Bronchial epithelial cell (primary cell): Measurements from ENCODE around the gene RNF11. TPM values are rescaled to one million over a fixed set of nuclear protein-coding genes. Genes with fewer than 3 reads are reported as not detected.
A peak's percentile ranks its signal among the peaks of the same experiment; 100 is the strongest.

Source experiments
- DNase-seq: peaks from one replicate; pipeline ENCODE4 v3.0.0-alpha.2; 2010; ENCODE audit warnings: low read depth
- FAIRE-seq: peaks from 2 replicates; lab custom pipeline; 2011; peaks lifted over from hg19 to GRCh38; lab: Jason Lieb, UNC
- H3K27me3 ChIP-seq: 2 replicates; pipeline ENCODE4 v1.5.1; 2011; ENCODE audit warnings: low read length; ENCODE audit not compliant: control insufficient read depth, insufficient read depth
- H3K36me3 ChIP-seq: 2 replicates; pipeline ENCODE4 v1.5.1; 2011; ENCODE audit warnings: low read length; ENCODE audit not compliant: control insufficient read depth, insufficient read depth
- H3K4me3 ChIP-seq: 2 replicates; pipeline ENCODE4 v1.5.1; 2011; ENCODE audit warnings: mild to moderate bottlenecking, low read depth, low read length, control low read depth
- CTCF ChIP-seq: IDR thresholded peaks from 2 replicates; pipeline ENCODE4 v1.5.1; 2011; ENCODE audit warnings: mild to moderate bottlenecking, moderate library complexity, low read length, control low read depth, inconsistent platforms; ENCODE audit not compliant: insufficient read depth, severe bottlenecking
- total RNA-seq: library from RNA; depleted of rRNA; stranded (reverse); fragments of >200 nt; gene quantifications from 2 replicates; pipeline ENCODE4 v1.2.1, GENCODE V29; 2014

Gene RNF11
- total RNA-seq, 1 donor from 2014 or later, result 94.0 TPM

DNA sequence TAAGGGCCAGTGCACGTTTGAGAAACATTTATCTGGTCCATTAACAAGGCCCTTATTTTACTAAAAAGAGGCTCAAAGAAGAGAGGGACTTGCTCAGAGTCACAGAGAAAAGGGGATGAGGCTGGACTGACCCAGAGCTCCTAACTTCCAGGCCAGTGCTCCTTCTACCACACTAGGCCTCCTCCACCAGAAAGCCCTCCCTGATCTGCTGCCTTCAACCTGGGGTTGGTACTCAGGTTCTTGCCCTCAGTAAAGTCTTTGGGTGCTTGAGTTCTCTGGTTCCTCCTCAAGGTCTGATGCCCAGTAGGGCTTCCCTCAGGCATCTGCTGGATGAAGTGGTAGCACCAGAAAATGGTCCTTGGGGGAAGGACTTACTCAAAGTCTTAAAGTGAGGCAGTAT, 68.3 kb downstream of the RNF11 start:
- Histone ChIP-seq H3K27me3 (no peaks in the 10 kb centered on the region), H3K36me3 (no peaks in the 10 kb centered on the region), H3K4me3 (no peak overlapping the region)
- no peak for TF ChIP-seq CTCF
- DNase-seq, result no peak
- no peak for FAIRE-seq

DNA sequence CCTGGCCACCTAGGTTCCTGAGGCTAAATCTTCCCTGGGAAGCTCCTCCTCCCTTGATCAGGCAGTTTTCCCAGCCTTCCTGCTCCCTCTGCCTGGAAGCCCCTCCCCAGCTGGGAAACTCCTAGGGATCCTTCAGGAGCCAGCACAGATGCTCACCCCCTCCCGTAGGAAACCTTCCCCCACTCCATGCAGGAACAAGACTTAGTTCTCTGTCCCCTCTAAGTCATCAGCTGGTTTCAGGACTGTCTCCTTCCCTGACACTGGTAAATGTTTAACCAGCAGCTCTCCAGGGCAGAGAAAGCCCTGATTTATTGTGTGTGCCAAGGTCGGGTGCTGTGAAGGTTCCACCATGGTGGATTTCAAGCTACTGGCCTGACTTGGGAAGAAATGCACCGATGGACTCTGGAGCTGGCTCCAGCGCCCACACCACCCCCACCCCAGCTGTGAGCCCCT, 69.3 kb downstream of the RNF11 start:
- no peak overlapping the region for H3K4me3 ChIP-seq
- H3K27me3 ChIP-seq, result no peaks in the 10 kb centered on the region
- TF ChIP-seq CTCF, result no peak
- FAIRE-seq (no peak), DNase-seq (no peak)
- H3K36me3 ChIP-seq, result no peaks in the 10 kb centered on the region

DNA sequence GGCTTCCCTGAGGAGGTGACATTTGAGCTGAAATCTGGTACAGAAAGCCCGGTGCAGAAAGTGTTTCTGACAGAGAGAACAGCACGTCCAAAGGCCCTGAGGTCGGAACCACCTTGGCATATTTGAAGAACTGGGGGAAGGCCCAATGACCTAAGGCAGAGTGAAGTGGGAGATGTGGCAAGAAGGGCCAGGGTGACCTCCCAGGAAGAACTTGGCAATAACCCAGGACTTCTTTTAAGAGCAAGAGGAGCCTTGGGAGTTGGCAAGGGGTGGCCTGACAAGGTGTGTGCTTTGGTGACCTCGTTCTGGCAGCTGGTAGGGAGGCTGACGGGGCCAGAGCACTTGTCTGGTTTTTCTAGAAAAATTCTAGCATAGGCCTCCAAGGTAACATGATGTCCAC, 70.9 kb downstream of the RNF11 start:
- no peak for TF ChIP-seq CTCF
- H3K36me3 ChIP-seq, result no peaks in the 10 kb centered on the region
- FAIRE-seq (no peak), DNase-seq (no peak)
- no peaks in the 10 kb centered on the region for H3K27me3 ChIP-seq
- no peak overlapping the region for H3K4me3 ChIP-seq

DNA sequence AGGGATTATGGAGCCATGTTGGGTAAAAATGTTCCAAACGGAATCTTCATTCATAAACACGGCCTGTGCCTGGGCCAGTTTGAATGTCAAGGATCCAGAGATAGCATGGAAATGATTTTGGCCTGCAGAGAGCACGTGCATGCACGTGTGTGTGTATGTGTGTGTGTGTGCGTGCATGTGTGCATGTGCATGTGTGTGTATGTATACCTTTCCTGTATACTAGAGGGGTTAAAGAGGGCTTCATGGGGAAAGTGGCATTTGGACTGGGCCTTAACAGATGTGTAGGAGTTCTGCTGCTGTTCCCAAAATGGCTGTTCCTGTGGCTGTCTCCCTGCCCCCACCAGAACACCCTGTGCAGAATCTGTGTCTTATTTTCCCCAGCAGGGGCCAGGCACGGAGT, 72.6 kb downstream of the RNF11 start:
- no peak for DNase-seq
- no peak for TF ChIP-seq CTCF
- no peak overlapping the region for H3K4me3 ChIP-seq
- H3K27me3 ChIP-seq, result no peaks in the 10 kb centered on the region
- H3K36me3 ChIP-seq, result no peaks in the 10 kb centered on the region
- FAIRE-seq, result peak; percentile 7

DNA sequence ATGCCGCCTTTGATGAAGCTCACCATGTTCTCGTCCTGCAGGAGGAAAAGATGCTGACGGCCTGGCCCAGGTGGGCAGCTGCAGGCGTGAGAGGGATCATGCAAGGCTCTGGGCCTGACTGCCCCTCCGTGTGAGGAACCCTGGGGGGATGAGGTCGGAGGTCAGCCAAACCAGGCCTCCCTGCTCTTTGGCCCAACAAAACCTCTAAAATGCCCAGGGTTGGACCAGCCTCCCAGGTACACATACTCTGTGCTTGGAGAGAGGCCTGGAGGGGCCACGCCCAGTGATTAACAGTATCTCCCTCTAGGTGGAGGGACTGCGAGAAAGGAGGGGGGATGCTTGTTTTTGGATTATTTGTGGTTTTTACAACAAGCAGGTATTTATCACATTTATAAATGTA, 73.2 kb downstream of the RNF11 start:
- H3K36me3 ChIP-seq, result no peaks in the 10 kb centered on the region
- no peak for TF ChIP-seq CTCF
- DNase-seq (no peak), FAIRE-seq (no peak)
- no peak overlapping the region for H3K4me3 ChIP-seq
- no peaks in the 10 kb centered on the region for H3K27me3 ChIP-seq

- H3K4me3 ChIP-seq, result no peak overlapping the region
- peak; percentile 32 for FAIRE-seq
- DNase-seq, result no peak
- no peaks in the 10 kb centered on the region for H3K27me3 ChIP-seq
- H3K36me3 ChIP-seq, result no peaks in the 10 kb centered on the region
- TF ChIP-seq CTCF, result no peak
Measured at GRCh38 chr1:51310871-51311613, 75.0 kb downstream of the RNF11 start.
